Endothelial cell of umbilical vein (primary cell): ENCODE measurements around the gene VPS51. TPM values are rescaled to one million over a fixed set of nuclear protein-coding genes. Genes with fewer than 3 reads are reported as not detected.

Experiments
- BruUV-seq: library from RNA; stranded (reverse); fragments of 400-500 nt; replicated peaks from 2 replicates; lab custom pipeline; 2021; lab: Mats Ljungman, UMichigan
- CTCF ChIA-PET: fragments of 300-600, 350-600 bp; sonication (Branson Sonifier 250); formaldehyde crosslinking; loops from one replicate; lab custom pipeline; 2021; ENCODE audit warnings: antibody characterized with exemption, inconsistent platforms; lab: Charles Lee
- POLR2A ChIA-PET: fragments of 300-600, 350-600 bp; sonication (Branson Sonifier 250); formaldehyde crosslinking; loops from one replicate; lab custom pipeline; 2021; ENCODE audit warnings: antibody characterized with exemption, inconsistent platforms; lab: Charles Lee
- DNase-seq: peaks from one replicate; pipeline ENCODE4 v3.0.0-alpha.2; 2011; ENCODE audit warnings: low read depth, low spot score
- FAIRE-seq: peaks from 2 replicates; lab custom pipeline; 2011; peaks lifted over from hg19 to GRCh38; lab: Jason Lieb, UNC
- H2AFZ ChIP-seq: 2 replicates; pipeline ENCODE4 v1.6.0; 2012; ENCODE audit warnings: low read depth, low read length, control low read depth, inconsistent platforms
- H3K27ac ChIP-seq: 2 replicates; pipeline ENCODE4 v1.5.1; 2011; ENCODE audit warnings: low read depth, mild to moderate bottlenecking, control low read depth, low read length, moderate library complexity; ENCODE audit not compliant: insufficient read depth
- H3K27me3 ChIP-seq, 2 experiments: 2 replicates each; pipeline versions ENCODE4 v1.6.0 to v1.6.1; 2011; ENCODE audit warnings: low read length in 2 of 2, mixed read lengths in 1 of 2; ENCODE audit not compliant: control insufficient read depth in 2 of 2, insufficient read depth in 2 of 2
- H3K36me3 ChIP-seq, 2 experiments: 2 replicates in 1 of 2; 3 replicates in 1 of 2; pipeline ENCODE4 v1.5.1; 2011; ENCODE audit warnings: low read length in 2 of 2, mild to moderate bottlenecking in 1 of 2, moderate library complexity in 1 of 2; ENCODE audit not compliant: control insufficient read depth in 2 of 2, insufficient read depth in 2 of 2; ENCODE audit errors: extremely low read depth in 1 of 2
- H3K4me1 ChIP-seq: 3 replicates; pipeline ENCODE4 v1.5.1; 2011; ENCODE audit warnings: mild to moderate bottlenecking, low read length; ENCODE audit not compliant: control insufficient read depth, insufficient read depth; ENCODE audit errors: extremely low read depth
- H3K4me2 ChIP-seq: 2 replicates; pipeline ENCODE4 v1.6.1; 2011; ENCODE audit warnings: low read length, control low read depth, mixed read lengths; ENCODE audit not compliant: insufficient read depth
- H3K4me3 ChIP-seq, 3 experiments: fragments of 200-600 bp in 1 of 3; sonication (generic), shearing (Covaris generic) in 1 of 3; replicated peaks in 1 of 3; 2 replicates each; pipeline ENCODE4 v1.5.1; 2011 to 2016; ENCODE audit warnings: control low read depth in 3 of 3, low read length in 3 of 3, mild to moderate bottlenecking in 2 of 3, inconsistent platforms in 1 of 3, low read depth in 1 of 3, moderate library complexity in 1 of 3; ENCODE audit not compliant: insufficient read depth in 1 of 3
- H3K79me2 ChIP-seq: 2 replicates; pipeline ENCODE4 v1.6.0; 2012; ENCODE audit warnings: low read length, inconsistent platforms; ENCODE audit not compliant: control insufficient read depth, insufficient read depth
- H3K9ac ChIP-seq: replicated peaks from 2 replicates; pipeline ENCODE3; 2011; ENCODE audit warnings: low read length, control low read depth; ENCODE audit not compliant: insufficient read depth; ENCODE audit errors: extremely low read depth
- H3K9me1 ChIP-seq: replicated peaks from 3 replicates; pipeline ENCODE4 v1.6.0; 2011; ENCODE audit warnings: mild to moderate bottlenecking, low read length; ENCODE audit not compliant: control insufficient read depth, insufficient read depth; ENCODE audit errors: extremely low read depth
- H3K9me3 ChIP-seq: replicated peaks from 2 replicates; pipeline ENCODE4 v1.5.1; 2012; ENCODE audit warnings: low read length, inconsistent platforms; ENCODE audit not compliant: control insufficient read depth, insufficient read depth
- H4K20me1 ChIP-seq: replicated peaks from 2 replicates; pipeline ENCODE3; 2011; ENCODE audit warnings: mild to moderate bottlenecking, low read length; ENCODE audit not compliant: control insufficient read depth, insufficient read depth; ENCODE audit errors: extremely low read depth
- CTCF ChIP-seq, 2 donors: IDR thresholded peaks; 1 replicate in 1 of 2; 2 replicates in 1 of 2; pipeline ENCODE4 v1.5.1; 2011; ENCODE audit warnings: low read length in 2 of 2, mild to moderate bottlenecking in 2 of 2, moderate library complexity in 2 of 2, control low read depth in 1 of 2, inconsistent platforms in 1 of 2, low read depth in 1 of 2; ENCODE audit not compliant: insufficient read depth in 1 of 2; ENCODE audit errors: extremely low read depth in 1 of 2
- EZH2 ChIP-seq: IDR thresholded peaks from 2 replicates; pipeline ENCODE4 v1.6.1; 2012; ENCODE audit warnings: borderline replicate concordance, low read depth, mild to moderate bottlenecking, moderate library complexity, low read length, inconsistent platforms; ENCODE audit not compliant: severe bottlenecking
- FOS ChIP-seq: IDR thresholded peaks from 2 replicates; pipeline ENCODE4 v1.6.1; 2011; ENCODE audit warnings: mild to moderate bottlenecking, low read length, moderate library complexity, borderline replicate concordance; ENCODE audit not compliant: insufficient read depth
- GATA2 ChIP-seq: IDR thresholded peaks from 2 replicates; pipeline ENCODE4 v1.7.0; 2011; ENCODE audit warnings: low read depth, mild to moderate bottlenecking, moderate library complexity, mixed read lengths, low read length; ENCODE audit not compliant: insufficient read length, insufficient read depth
- JUN ChIP-seq: IDR thresholded peaks from 2 replicates; pipeline ENCODE4 v1.6.1; 2011; ENCODE audit warnings: borderline replicate concordance, low read depth; ENCODE audit not compliant: insufficient read length, insufficient read depth
- MYC ChIP-seq: IDR thresholded peaks from one replicate; pipeline ENCODE4 v1.6.1; 2011; ENCODE audit warnings: mild to moderate bottlenecking, low read depth, low read length
- POLR2A ChIP-seq: IDR thresholded peaks from 2 replicates; pipeline ENCODE4 v1.6.1; 2012; ENCODE audit warnings: low read depth, mild to moderate bottlenecking, control low read depth, low read length
- POLR2AphosphoS5 ChIP-seq: IDR thresholded peaks from 2 replicates; pipeline ENCODE4 v1.6.1; 2012; ENCODE audit warnings: low read depth, mild to moderate bottlenecking, control low read depth, low read length, moderate library complexity; ENCODE audit not compliant: insufficient read depth
- dilution Hi-C: fragments of 300-500 bp; cut with MboI; formaldehyde crosslinking; loops from one replicate; pipeline ENCODE4 v1.15.0; 2019; ENCODE audit warnings: low sequenced_read_pairs; ENCODE audit not compliant: extremely low pct_ligation_motif_present
- intact Hi-C: fragments of 100-400 bp; cut with micrococcal nuclease; formaldehyde crosslinking; loops from one replicate; pipeline ENCODE4 v1.10.0; 2022
- polyA plus RNA-seq, 4 experiments: library from polyadenylated mRNA; depleted of rRNA in 3 of 4; stranded (reverse) in 3 of 4; unstranded in 1 of 4; fragments of >200 nt; gene quantifications; 2 replicates each; pipeline versions ENCODE4 v1.2.1 to v1.2.3, GENCODE V29; 2011 to 2012; ENCODE audit warnings: missing spikeins in 1 of 4
- total RNA-seq: library from RNA; stranded (reverse); gene quantifications from 2 replicates; pipeline ENCODE4 v1.2.3, GENCODE V29; 2021
- TF ChIP-seq, protein P1 (sequence below): IDR thresholded peaks from 2 replicates; pipeline ENCODE4 v1.6.1; 2011; ENCODE audit not compliant: insufficient read depth, insufficient read length

Gene VPS51
- total and polyA plus RNA-seq, 2 donors (not counting 3 experiments of a cell fraction or from before 2014, with no cell fraction given) = 108 to 146 TPM

GRCh38 chr11:65156926-65157325, 60.9 kb downstream of the VPS51 start:
- CTCF ChIA-PET = interaction anchor here (1.0 to 1.4 kb wide), 2 partner anchors 8 to 22 kb away, joined by 3 to 4 read pairs; no protein-coding TSS in a partner anchor
- no peak overlapping the region for H2AFZ ChIP-seq
- POLR2A ChIA-PET = interaction anchor here (0.6 kb wide), 1 partner anchor 8 kb away, joined by 4 read pairs; no protein-coding TSS in a partner anchor
- H4K20me1 ChIP-seq = no peaks in the 10 kb centered on the region
- no peak overlapping the region for H3K9ac ChIP-seq
- no peak overlapping the region for H3K4me3 ChIP-seq
- TF ChIP-seq POLR2A (no peak), POLR2AphosphoS5 (no peak), MYC (no peak), FOS (no peak), CTCF (IDR thresholded peaks at IDR 0.05; ENCODE audit: extremely low read depth in 1 of 2, insufficient read depth in 1 of 2, low read depth in 1 of 2, low read length in 2 of 2) (no peak), GATA2 (no peak), JUN (no peak), EZH2 (no peak)
- TF ChIP-seq, protein P1, sequence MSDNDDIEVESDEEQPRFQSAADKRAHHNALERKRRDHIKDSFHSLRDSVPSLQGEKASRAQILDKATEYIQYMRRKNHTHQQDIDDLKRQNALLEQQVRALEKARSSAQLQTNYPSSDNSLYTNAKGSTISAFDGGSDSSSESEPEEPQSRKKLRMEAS = no peak
- no peak overlapping the region for H3K27ac ChIP-seq
- no peaks in the 10 kb centered on the region for H3K79me2 ChIP-seq
- DNase-seq (no peak), FAIRE-seq (no peak)
- dilution Hi-C loops = no loop called here
- BruUV-seq = no TSS peak
- H3K4me1 ChIP-seq = no peaks in the 10 kb centered on the region
- intact Hi-C loops = no loop called here
- H3K9me1 ChIP-seq = no peaks in the 10 kb centered on the region
- peaks cover 2 to 4% of the 10 kb centered on the region in 2 experiments for H3K27me3 ChIP-seq
- H3K9me3 ChIP-seq = no peaks in the 10 kb centered on the region
- no peaks in the 10 kb centered on the region for H3K36me3 ChIP-seq
- no peak overlapping the region for H3K4me2 ChIP-seq
